Astrocyte of the spinal cord (primary cell): ENCODE measurements around the gene CCDC80.
A peak's percentile ranks its signal among the peaks of the same experiment; 100 is the strongest.

Source experiments
- DNase-seq: peaks from one replicate; pipeline ENCODE4 v3.0.0; 2011; ENCODE audit warnings: low read depth, low spot score
- H3K4me3 ChIP-seq: 2 replicates; pipeline ENCODE4 v1.5.1; 2011; ENCODE audit warnings: low read depth, mild to moderate bottlenecking, low read length, moderate library complexity
- in situ Hi-C: cut with HindIII; loops from 2 replicates; pipeline ENCODE4 v1.10.0; 2017; ENCODE audit warnings: low sequenced_read_pairs
- TF ChIP-seq, protein P1 (sequence below): IDR thresholded peaks from 2 replicates; pipeline ENCODE4 v1.5.1; 2012; ENCODE audit warnings: low read depth, mild to moderate bottlenecking, low read length, inconsistent platforms

Gene CCDC80

DNA sequence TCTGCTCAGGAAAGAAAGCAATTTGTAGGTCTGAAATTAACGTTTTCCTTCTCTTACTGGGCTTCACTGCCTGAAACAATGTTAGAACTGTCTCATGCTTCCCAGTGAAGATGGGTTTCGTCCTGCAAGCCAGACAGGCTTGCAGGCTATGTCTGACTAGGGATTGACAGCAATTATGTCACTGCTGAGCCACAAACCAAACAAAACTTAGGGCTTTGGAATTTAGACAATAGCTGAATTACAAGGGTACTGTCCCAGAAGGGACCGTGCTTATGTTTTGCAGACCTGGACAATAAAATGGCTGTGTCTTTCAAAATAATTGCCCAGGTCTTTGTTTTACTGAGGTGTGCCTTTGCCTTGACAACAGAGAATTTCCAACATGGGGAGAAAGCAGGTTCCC, 46.3 kb upstream of the CCDC80 start:
- in situ Hi-C loops: no loop called here
- DNase-seq: no peak
- TF ChIP-seq, protein P1, sequence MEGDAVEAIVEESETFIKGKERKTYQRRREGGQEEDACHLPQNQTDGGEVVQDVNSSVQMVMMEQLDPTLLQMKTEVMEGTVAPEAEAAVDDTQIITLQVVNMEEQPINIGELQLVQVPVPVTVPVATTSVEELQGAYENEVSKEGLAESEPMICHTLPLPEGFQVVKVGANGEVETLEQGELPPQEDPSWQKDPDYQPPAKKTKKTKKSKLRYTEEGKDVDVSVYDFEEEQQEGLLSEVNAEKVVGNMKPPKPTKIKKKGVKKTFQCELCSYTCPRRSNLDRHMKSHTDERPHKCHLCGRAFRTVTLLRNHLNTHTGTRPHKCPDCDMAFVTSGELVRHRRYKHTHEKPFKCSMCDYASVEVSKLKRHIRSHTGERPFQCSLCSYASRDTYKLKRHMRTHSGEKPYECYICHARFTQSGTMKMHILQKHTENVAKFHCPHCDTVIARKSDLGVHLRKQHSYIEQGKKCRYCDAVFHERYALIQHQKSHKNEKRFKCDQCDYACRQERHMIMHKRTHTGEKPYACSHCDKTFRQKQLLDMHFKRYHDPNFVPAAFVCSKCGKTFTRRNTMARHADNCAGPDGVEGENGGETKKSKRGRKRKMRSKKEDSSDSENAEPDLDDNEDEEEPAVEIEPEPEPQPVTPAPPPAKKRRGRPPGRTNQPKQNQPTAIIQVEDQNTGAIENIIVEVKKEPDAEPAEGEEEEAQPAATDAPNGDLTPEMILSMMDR: no peak
- H3K4me3 ChIP-seq: no peak overlapping the region

DNA sequence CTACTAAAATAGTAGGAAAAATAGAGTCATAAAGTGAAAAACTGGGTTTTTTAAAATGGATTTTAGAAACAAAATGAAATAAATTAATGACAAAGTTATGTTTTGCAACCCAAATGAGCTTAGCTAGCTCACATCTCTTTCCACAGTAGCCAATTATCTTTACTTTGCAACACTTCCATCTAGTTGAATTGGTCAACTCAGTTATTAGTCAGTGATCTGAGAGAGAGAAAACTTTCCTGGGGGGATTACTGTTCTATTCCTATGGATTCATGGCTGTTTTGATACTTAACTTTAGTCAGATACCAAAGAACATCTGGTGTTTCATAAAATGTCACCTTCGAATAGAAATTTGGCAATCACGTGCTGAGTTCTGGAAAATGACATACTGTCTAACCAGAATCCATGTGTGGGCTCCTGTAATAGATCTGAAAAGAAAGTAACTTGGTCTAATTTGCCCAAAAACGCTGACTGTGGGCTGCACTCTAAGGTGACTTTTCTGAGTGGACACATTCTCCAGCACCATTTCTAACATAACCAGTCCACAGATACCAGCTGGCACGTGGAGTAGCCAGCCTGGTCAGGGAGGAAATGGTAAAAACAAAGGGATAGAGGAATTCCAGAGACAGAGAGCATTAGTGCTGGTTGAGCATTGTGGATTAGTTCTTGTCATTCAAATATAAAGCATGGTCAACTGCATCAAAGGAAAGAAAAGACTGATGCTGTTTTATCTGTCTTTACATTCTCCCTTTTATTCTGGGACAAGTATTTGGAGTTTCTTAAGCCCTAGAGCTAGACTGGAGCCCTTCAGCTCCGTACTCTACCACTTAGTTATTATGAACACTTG, 45.2 kb upstream of the CCDC80 start:
- no peak overlapping the region for H3K4me3 ChIP-seq
- DNase-seq: no peak
- in situ Hi-C loops: no loop called here
- TF ChIP-seq, protein P1: no peak

DNA sequence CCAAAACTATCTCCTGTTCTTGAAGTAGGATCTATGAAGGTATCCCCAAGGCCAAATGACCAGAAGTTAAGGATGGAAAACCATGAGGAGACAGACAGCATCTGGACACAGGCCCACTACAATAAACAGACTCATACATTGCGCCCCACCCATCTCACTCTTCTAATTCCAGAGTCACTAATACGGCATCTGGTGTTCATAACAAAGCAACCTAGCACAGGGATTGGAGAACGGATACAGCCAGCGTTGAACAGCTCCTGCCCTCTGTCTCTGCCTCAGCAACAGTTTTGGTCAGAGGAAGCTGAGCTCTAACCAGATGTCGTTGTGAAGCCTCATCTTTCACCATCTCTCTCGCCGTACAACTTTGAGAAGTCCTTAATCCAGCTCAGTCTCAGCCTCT, 44.5 kb upstream of the CCDC80 start:
- peak; percentile 75 for DNase-seq
- TF ChIP-seq, protein P1: no peak
- in situ Hi-C loops: no loop called here
- H3K4me3 ChIP-seq: no peak overlapping the region

DNA sequence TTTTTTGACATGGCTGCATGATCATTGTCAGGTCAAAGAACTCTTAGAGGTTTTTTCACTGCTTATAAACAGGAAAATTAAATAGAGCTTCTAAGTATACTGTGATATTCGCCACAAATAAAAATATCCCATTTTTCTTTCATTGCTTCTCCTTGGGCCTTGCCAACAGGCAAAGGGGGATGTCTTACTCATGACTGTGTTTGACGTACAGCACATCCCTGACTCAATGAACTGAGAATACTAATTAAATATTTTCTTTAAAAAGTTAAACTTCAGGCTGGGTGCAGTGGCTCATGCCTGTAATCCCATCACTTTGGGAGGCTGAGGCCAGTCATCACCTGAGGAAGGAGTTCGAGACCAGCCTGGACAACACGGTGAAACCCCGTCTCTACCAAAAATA, 41.4 kb upstream of the CCDC80 start:
- no peak for DNase-seq
- in situ Hi-C loops: no loop called here
- TF ChIP-seq, protein P1: no peak
- no peak overlapping the region for H3K4me3 ChIP-seq

DNA sequence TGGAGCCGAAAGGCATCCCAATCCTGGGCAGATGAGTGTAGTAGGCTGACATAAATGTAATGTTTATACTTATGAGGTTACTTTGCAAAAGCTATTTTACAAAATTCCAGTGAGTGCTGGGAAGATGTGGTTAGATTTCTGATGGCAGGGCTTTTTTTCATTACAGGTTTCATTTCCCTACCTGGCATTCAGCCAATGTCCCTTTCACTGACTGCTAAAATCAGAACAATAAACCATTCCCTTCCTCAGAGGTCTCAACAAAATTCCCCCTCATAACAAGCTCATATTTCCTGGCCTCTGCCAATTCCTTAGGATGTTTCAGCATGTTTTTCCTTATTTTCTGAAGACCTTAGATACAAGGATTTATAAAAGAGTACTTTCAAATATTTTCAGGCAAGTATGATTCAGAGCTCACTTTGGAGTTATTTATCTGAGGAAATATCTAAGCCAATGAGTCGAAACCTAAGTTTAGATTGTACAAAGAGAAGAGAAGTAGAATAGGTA, 40.9 kb upstream of the CCDC80 start:
- in situ Hi-C loops: no loop called here
- no peak overlapping the region for H3K4me3 ChIP-seq
- TF ChIP-seq, protein P1: no peak
- DNase-seq: peak; percentile 84

DNA sequence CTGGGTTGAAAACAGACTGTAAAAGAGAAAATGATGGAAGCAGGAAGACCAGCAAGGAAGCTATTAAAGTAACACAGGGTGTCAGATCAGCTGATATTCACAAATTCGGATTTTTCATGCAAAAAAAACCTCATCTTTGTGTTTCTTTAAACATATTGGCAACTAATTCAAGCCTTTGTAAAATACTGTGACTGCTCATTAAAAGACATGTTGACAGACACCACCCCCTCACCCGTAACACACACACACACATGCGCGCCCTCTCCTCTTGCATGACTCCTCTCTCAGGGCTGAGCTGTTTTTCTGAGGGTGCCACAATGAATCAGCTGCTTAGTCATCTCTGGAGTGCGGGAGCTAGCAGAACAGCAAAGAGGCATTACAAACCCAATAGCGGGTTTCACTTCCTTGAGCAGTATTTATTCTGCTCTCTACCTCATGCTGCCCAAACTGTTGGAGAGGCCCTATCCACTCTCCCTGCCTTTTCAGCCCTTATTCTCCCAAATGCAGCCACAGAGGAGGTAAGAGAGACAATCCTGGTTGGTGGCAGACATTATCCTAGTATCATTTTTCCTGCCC, 35.8 kb upstream of the CCDC80 start:
- in situ Hi-C loops: no loop called here
- peak; percentile 97 for DNase-seq
- TF ChIP-seq, protein P1: no peak
- H3K4me3 ChIP-seq: no peak overlapping the region
